Fibroblast of lung (primary cell): ENCODE data around the gene ADAMTS17. TPM values are rescaled to one million over a fixed set of nuclear protein-coding genes. Genes with fewer than 3 reads are reported as not detected.

Source experiments
- DNase-seq, 2 donors: peaks; one replicate each; pipeline versions ENCODE4 v3.0.0 to v3.0.0-alpha.2; 2010; ENCODE audit warnings: low read depth in 2 of 2
- H2AFZ ChIP-seq: 2 replicates; pipeline ENCODE4 v1.5.1; 2012; ENCODE audit warnings: low read length, control low read depth, inconsistent platforms
- H3K27ac ChIP-seq: 2 replicates; pipeline ENCODE4 v1.5.1; 2011; ENCODE audit warnings: low read length, control low read depth; ENCODE audit not compliant: insufficient read depth
- H3K27me3 ChIP-seq: 2 replicates; pipeline ENCODE4 v1.5.1; 2011; ENCODE audit warnings: mild to moderate bottlenecking, low read length; ENCODE audit not compliant: control insufficient read depth, insufficient read depth
- H3K36me3 ChIP-seq: 2 replicates; pipeline ENCODE4 v1.5.1; 2011; ENCODE audit warnings: low read length; ENCODE audit not compliant: control insufficient read depth, insufficient read depth
- H3K4me1 ChIP-seq: 2 replicates; pipeline ENCODE4 v1.5.1; 2011; ENCODE audit warnings: low read length; ENCODE audit not compliant: control insufficient read depth, insufficient read depth; ENCODE audit errors: extremely low read depth
- H3K4me2 ChIP-seq: 2 replicates; pipeline ENCODE4 v1.5.1; 2011; ENCODE audit warnings: low read length, control low read depth; ENCODE audit not compliant: insufficient read depth; ENCODE audit errors: extremely low read depth
- H3K4me3 ChIP-seq, 4 experiments: fragments of 200-600 bp in 1 of 4; sonication (generic) in 1 of 4; replicated peaks in 1 of 4; 2 replicates each; pipeline ENCODE4 v1.5.1; 2011 to 2016; ENCODE audit warnings: low read length in 4 of 4, low read depth in 3 of 4, mild to moderate bottlenecking in 3 of 4, control low read depth in 2 of 4, inconsistent platforms in 1 of 4, mixed read lengths in 1 of 4; ENCODE audit not compliant: insufficient read depth in 1 of 4; ENCODE audit errors: control extremely low read depth in 1 of 4
- H3K79me2 ChIP-seq: 2 replicates; pipeline ENCODE4 v1.5.1; 2012; ENCODE audit warnings: mild to moderate bottlenecking, low read length, inconsistent platforms; ENCODE audit not compliant: control insufficient read depth, insufficient read depth
- H3K9ac ChIP-seq: 2 replicates; pipeline ENCODE4 v1.5.1; 2011; ENCODE audit warnings: mild to moderate bottlenecking, low read length, control low read depth; ENCODE audit not compliant: insufficient read depth
- H3K9me3 ChIP-seq: 2 replicates; pipeline ENCODE4 v1.5.1; 2012; ENCODE audit warnings: low read depth, low read length; ENCODE audit not compliant: control insufficient read depth, insufficient read depth
- H4K20me1 ChIP-seq: 2 replicates; pipeline ENCODE4 v1.5.1; 2011; ENCODE audit warnings: low read length; ENCODE audit not compliant: control insufficient read depth, insufficient read depth; ENCODE audit errors: extremely low read depth
- EZH2 ChIP-seq: IDR thresholded peaks from 2 replicates; pipeline ENCODE4 v1.5.1; 2012; ENCODE audit warnings: low read length, control low read depth, mild to moderate bottlenecking; ENCODE audit errors: missing control alignments
- polyA plus RNA-seq, 2 donors: library from polyadenylated mRNA; depleted of rRNA in 1 of 2; stranded (reverse) in 1 of 2; unstranded in 1 of 2; fragments of >200 nt; gene quantifications; 2 replicates each; pipeline ENCODE4 v1.2.1, GENCODE V29; 2011 to 2012; ENCODE audit warnings: missing spikeins in 1 of 2
- total RNA-seq: library from RNA; depleted of rRNA; stranded (reverse); fragments of >200 nt; gene quantifications from 2 replicates; pipeline ENCODE4 v1.2.1, GENCODE V29; 2014
- TF ChIP-seq, protein P1 (sequence below), 2 donors: IDR thresholded peaks in 1 of 2; conservative IDR thresholded peaks in 1 of 2; 1 replicate in 1 of 2; 2 replicates in 1 of 2; pipeline ENCODE4 v1.5.1; 2011 to 2012; ENCODE audit warnings: low read length in 2 of 2, control low read depth in 1 of 2, inconsistent platforms in 1 of 2, low read depth in 1 of 2, mild to moderate bottlenecking in 1 of 2

The ADAMTS17 gene
- total and polyA plus RNA-seq, 2 donors (not counting 1 experiment from before 2014, with no cell fraction given), result 0.09 to 0.17 TPM

DNA sequence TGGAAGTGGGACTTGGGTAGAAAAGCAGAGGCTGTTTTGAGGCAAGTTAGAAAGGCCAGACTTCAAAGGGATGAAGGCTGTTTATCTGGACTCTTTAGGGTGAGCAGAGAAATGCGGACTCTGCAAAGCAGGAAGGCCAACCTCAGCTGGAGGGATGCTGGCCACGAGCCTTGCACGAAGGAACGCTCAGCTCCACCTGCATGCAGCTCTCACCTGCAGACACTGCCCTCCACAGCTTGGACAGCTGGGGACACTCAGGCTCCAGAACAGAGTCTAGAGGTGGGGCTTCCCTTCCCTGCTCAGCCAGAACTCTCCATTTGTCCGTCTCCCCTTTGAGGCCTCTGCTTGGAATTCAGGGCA, 229.7 kb downstream of the ADAMTS17 start:
- Histone ChIP-seq H3K27ac (no peak overlapping the region), H3K9me3 (no peaks in the 10 kb centered on the region), H3K79me2 (no peaks in the 10 kb centered on the region), H3K36me3 (no peaks in the 10 kb centered on the region), H3K4me2 (no peak overlapping the region), H3K9ac (no peak overlapping the region), H3K4me1 (peaks cover 19% of the 10 kb centered on the region), H3K4me3 (no peak overlapping the region), H3K27me3 (no peaks in the 10 kb centered on the region), H4K20me1 (no peaks in the 10 kb centered on the region), H2AFZ (no peak overlapping the region)
- no peak for DNase-seq
- TF ChIP-seq, protein P1, sequence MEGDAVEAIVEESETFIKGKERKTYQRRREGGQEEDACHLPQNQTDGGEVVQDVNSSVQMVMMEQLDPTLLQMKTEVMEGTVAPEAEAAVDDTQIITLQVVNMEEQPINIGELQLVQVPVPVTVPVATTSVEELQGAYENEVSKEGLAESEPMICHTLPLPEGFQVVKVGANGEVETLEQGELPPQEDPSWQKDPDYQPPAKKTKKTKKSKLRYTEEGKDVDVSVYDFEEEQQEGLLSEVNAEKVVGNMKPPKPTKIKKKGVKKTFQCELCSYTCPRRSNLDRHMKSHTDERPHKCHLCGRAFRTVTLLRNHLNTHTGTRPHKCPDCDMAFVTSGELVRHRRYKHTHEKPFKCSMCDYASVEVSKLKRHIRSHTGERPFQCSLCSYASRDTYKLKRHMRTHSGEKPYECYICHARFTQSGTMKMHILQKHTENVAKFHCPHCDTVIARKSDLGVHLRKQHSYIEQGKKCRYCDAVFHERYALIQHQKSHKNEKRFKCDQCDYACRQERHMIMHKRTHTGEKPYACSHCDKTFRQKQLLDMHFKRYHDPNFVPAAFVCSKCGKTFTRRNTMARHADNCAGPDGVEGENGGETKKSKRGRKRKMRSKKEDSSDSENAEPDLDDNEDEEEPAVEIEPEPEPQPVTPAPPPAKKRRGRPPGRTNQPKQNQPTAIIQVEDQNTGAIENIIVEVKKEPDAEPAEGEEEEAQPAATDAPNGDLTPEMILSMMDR (conservative IDR thresholded peaks at IDR 0.05 in 1 of 2, IDR thresholded peaks at IDR 0.05 in 1 of 2; ENCODE audit: low read depth in 1 of 2, low read length in 2 of 2), result no peak
- no peak for TF ChIP-seq EZH2

DNA sequence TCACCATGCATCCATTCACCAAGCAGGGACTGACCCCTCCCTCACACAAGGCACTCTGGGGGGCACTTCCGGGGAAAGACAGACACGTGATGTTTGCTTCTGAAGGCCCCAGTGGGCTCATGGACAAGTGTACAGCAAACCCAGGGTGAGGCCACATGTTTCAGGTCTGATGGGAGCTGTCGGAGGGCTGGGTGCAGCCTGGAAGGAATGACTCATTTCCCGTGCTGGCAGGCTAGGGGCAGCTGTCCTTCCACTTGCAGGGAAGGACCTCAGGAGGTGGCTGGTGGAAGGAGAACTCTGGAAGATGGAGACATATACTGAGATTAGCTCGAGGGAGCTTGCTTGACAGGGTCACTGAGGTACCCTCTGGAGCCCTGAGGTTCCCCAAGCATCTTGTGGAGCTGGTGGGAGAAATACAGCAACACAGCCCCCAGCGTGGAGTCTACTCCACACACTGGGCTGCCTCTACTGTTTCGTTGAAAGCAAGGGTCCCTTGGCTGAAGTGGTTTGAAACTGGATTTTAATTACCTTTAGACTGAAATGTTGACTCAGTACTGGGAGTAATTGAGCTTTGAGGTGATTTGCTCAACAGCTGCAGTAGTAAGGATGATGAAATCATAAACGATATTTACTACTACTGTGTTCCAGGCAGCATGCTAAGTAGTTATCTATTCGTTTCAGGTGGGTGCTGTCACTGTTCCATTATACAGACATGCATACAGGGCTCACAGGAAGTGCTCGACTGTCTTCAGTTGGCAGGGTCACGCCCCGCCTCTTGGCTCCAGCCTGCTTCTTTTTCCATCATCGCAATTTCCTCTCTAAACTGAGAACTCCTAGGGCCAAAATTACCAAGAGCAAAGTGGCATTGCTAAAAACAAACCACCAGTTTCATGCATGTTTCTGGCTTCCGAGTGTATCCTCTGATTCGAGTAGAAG, 230.4 kb downstream of the ADAMTS17 start:
- H3K9ac ChIP-seq, result no peak overlapping the region
- H3K4me3 ChIP-seq, result no peak overlapping the region
- peak overlapping the region; percentile 77 for H3K27ac ChIP-seq
- no peaks in the 10 kb centered on the region for H3K9me3 ChIP-seq
- H4K20me1 ChIP-seq, result no peaks in the 10 kb centered on the region
- H3K36me3 ChIP-seq, result no peaks in the 10 kb centered on the region
- no peak overlapping the region for H3K4me2 ChIP-seq
- H3K4me1 ChIP-seq, result peaks cover 19% of the 10 kb centered on the region
- TF ChIP-seq, protein P1 (conservative IDR thresholded peaks at IDR 0.05 in 1 of 2, IDR thresholded peaks at IDR 0.05 in 1 of 2; ENCODE audit: low read depth in 1 of 2, low read length in 2 of 2), result no peak
- no peak for TF ChIP-seq EZH2
- peak overlapping the region; percentile 69 for H2AFZ ChIP-seq
- no peaks in the 10 kb centered on the region for H3K79me2 ChIP-seq
- DNase-seq, result peak; percentile 85 to 91
- H3K27me3 ChIP-seq, result no peaks in the 10 kb centered on the region

DNA sequence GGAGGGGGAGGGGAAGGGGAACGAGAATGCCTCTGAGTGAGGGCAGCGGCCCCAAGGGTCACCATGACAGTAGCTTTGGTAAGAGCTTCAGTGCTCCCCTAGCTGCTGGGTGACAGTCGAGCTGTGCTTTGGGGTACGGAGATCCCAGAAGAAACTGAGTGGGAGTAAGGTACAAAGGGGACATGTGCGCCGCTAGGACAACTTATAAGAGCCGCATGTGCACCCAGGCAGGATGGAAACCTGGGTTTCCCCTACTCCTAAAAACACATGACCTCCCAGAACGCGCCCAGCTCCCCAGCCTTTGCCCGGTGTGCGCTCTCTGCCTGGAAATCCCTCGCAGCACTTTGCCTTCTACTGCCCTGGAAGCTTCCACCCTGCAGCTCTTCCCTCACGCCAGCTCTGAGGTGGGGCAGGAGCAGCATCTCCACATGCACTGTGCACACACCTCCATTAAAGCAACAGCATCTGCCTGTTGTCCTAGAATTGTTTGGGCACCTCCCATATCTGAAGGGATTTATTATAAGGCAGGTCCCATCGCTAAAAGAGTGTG, 232.2 kb downstream of the ADAMTS17 start:
- Histone ChIP-seq H3K4me2 (no peak overlapping the region), H3K4me1 (peaks cover 17% of the 10 kb centered on the region), H4K20me1 (no peaks in the 10 kb centered on the region), H3K9me3 (no peaks in the 10 kb centered on the region), H2AFZ (no peak overlapping the region), H3K27ac (no peak overlapping the region), H3K27me3 (no peaks in the 10 kb centered on the region), H3K4me3 (no peak overlapping the region), H3K9ac (no peak overlapping the region), H3K36me3 (no peaks in the 10 kb centered on the region), H3K79me2 (no peaks in the 10 kb centered on the region)
- DNase-seq, result no peak
- TF ChIP-seq, protein P1 (conservative IDR thresholded peaks at IDR 0.05 in 1 of 2, IDR thresholded peaks at IDR 0.05 in 1 of 2; ENCODE audit: low read depth in 1 of 2, low read length in 2 of 2), result no peak
- no peak for TF ChIP-seq EZH2
